ENCODE measurements around the gene PDIK1L.

DNA sequence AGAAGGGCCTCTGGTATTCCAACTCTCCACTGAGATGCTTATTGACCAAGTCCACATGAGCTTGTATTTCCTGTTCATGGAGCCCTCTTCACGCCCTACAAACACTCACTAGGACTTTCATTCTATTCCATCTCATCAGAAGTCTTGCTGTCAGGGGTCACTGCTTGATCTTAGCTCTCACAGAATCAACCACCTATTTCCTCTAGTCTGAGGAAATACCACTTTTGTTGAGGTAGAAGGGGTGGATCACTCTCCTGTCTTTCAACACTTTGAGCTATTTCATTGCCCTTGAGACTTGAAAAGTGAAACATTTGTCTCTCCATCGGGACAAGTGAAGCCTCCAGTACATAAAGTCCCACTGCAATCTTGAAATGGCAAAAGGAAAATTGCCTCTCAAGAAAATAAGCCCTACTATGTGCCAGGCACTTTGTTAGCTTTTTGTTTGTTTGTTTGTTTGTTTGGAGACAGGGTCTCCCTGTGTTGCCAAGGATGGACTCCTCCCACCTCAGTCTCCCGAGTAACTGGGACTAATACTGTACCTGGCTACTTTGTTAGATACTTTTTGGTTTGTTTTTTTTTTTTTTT lies 27.4 kb downstream of the PDIK1L start:
- TF ChIP-seq, protein P1, sequence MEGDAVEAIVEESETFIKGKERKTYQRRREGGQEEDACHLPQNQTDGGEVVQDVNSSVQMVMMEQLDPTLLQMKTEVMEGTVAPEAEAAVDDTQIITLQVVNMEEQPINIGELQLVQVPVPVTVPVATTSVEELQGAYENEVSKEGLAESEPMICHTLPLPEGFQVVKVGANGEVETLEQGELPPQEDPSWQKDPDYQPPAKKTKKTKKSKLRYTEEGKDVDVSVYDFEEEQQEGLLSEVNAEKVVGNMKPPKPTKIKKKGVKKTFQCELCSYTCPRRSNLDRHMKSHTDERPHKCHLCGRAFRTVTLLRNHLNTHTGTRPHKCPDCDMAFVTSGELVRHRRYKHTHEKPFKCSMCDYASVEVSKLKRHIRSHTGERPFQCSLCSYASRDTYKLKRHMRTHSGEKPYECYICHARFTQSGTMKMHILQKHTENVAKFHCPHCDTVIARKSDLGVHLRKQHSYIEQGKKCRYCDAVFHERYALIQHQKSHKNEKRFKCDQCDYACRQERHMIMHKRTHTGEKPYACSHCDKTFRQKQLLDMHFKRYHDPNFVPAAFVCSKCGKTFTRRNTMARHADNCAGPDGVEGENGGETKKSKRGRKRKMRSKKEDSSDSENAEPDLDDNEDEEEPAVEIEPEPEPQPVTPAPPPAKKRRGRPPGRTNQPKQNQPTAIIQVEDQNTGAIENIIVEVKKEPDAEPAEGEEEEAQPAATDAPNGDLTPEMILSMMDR (conservative IDR thresholded peaks at IDR 0.05 in 1 of 2, IDR thresholded peaks at IDR 0.05 in 1 of 2; ENCODE audit: extremely low read depth in 1 of 2, insufficient read depth in 1 of 2, low read depth in 1 of 2, low read length in 2 of 2), result no peak
- TF ChIP-seq EZH2 (IDR thresholded peaks at IDR 0.05; ENCODE audit: borderline replicate concordance, low read length), result no peak
